ENCODE results near the gene NOPCHAP1.
A peak's percentile ranks its signal among the peaks of the same experiment; 100 is the strongest.
"Not testable (repeated sequence)": the region's sequence is repeated elsewhere in the genome, so short reads cannot be mapped to it uniquely, and the experiment has no call there.

NOPCHAP1 gene

DNA sequence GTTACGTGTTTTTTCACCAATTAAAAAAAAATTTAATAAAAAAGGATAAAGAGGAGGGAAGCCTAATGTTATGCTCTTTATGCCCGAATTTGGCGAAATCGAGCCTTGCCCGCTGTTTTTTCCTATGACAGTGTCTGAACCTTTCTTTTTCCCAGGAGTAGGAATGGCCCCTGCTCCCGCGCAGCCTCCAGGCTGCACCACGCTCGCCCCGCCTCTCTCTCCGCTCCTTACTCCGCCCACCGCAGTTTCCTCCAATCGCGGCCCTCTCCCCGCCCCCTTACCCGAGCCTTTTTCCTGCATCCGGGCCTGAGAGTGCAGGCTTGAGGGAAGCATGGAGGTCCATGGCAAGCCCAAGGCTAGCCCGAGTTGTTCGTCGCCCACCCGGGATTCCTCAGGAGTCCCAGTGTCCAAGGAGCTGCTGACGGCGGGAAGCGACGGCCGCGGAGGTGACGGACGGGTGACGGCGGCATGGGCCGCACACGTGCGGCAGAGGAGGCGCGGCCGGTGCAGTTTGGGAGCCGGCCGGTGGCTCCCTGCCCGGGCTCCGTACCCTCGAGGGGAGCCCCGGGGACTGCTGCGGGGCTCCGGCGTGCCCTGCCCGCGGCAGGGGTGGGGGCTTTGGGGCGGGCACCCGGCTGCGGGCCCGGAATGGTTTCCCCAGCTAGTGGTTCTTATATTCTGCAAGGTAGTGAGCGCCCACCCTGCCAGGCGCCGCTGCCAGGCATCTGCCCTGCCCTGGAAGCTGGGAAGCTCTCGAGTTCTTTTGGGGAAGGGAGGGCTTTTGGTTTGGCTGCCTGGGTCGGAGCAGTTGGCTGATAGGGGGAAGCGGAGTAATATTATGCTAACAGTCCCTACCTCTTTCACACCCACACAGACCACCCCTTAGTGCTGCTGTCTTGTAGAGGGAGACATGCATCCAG is at the start of gene NOPCHAP1:
Gene NOPCHAP1 (plus strand): TSS at position 295 of the 920 bp plus-strand sequence. CDS start 37 bp downstream, at position 332.
- DNase-seq, result peak; percentile 89

DNA sequence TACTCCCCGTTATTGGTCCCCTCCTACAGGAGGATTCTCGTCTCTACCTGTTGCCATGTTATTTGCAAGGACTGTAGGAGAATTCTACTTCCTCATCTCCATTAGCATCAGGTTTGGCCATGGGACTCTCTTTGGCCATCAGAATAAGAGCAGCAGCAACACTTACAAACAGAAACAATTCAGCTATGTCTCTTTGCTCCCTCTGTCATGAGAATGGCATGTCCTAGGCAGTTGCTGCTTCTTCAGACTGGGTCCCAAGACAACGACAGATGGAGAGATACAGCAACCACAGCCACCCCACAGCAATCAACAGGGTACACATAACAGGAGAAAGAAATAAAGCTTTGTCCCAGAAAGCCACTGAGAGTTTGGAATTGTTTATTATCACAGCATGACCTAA is 47.7 kb upstream of the NOPCHAP1 start:
- no peak for DNase-seq

GRCh38 chr12:104939089-104939488 is 47.0 kb upstream of the NOPCHAP1 start:
- no peak for DNase-seq

DNA sequence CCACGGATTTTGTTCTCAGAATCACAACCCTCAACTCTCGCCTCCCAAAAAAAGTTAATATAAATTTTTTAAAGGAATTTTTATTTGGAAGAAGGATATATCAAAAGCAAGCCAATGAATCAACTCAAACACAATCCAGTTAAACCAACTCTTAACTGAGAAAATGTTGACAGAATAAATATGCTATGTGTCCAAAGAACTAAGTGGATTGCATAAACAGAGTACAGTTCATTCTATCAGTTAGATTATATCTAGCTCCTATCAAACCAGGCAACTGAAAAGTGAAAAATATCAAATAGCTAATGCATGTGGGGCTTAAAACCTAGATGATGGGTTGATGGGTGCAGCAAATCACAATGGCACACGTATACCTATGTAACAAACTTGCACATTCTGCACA is 44.7 kb upstream of the NOPCHAP1 start:
- no peak for DNase-seq

- DNase-seq, result no peak
Observed at GRCh38 chr12:104942075-104942474, 44.0 kb upstream of the NOPCHAP1 start.

DNA sequence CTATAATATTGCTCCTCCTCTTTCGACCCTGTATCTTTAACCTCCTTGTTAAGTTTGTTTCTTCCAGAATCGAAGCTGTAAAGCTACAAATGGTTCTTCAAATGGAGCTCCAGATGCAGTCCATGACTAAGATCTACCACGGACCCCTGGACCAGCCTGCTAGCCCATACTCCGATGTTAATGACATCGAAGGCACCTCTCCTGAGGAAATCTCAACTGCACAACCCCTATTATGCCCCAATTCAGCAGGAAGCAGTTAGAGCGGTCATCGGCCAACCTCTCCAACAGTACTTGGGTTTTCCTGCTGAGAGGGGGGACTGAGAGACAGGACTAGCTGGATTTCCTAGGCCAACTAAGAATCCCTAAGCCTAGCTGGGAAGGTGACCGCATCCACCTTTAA is 42.7 kb upstream of the NOPCHAP1 start:
- not testable (repeated sequence) for DNase-seq

DNA sequence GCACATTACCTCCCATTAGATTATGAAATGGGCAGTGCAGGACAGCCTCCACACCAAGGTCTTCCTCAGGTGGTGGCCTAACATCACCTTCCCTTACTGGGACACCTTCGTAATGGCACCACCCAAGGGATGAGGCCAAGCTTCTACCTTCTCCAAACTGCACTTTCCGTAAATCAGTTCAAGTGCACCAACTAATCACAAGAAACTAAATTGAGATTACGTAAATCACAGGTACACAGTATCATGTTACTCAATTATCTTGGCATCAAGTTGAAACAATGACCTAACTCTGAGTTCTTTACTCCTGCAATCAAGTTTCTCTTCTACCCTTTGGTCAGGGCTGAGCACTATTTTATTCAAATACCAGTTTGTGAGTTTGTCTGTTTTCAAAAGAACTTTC is 41.9 kb upstream of the NOPCHAP1 start:
- DNase-seq, result no peak

DNA sequence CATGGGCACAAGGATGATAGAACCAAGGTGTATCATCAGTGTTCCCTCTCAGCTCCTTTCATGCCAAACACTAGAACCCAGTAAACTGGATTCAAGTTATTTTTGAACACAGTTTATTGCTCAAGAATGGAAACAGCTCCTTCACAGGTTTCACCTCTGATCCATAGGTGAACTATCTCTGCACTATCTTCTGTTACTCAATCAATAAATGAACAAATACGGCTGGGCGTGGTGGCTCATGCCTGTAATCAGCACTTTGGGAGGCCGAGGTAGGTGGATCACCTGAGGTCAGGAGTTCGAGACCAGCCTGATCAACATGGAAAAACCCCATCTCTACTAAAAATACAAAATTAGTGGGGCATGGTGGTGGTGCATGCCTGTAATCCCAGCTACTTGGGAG is 37.4 kb upstream of the NOPCHAP1 start:
- not testable (repeated sequence) for DNase-seq

GRCh38 chr12:104951759-104952509 is 34.2 kb upstream of the NOPCHAP1 start:
- DNase-seq, result no peak

- no peak for DNase-seq
Observed at GRCh38 chr12:104952816-104953215, 33.3 kb upstream of the NOPCHAP1 start.

DNA sequence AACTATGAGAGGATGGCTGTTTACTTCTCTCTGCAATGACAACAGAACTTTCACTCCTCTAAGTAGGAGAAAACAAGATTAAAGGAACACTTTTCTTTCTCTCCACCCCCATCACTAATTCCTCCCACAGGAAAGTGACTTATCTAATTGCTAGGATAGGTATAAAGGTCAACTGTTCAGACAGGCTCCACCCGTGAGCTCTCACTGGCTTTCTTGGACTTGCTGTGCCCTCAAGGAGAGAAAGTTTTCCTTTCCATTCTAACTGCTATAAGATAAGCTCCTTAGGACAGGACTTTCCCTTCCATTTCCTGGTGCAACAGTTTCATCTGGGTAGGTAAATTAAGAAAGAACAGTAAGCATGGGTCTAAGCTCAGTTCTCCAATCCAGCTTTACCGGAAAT is 32.8 kb upstream of the NOPCHAP1 start:
- no peak for DNase-seq

DNA sequence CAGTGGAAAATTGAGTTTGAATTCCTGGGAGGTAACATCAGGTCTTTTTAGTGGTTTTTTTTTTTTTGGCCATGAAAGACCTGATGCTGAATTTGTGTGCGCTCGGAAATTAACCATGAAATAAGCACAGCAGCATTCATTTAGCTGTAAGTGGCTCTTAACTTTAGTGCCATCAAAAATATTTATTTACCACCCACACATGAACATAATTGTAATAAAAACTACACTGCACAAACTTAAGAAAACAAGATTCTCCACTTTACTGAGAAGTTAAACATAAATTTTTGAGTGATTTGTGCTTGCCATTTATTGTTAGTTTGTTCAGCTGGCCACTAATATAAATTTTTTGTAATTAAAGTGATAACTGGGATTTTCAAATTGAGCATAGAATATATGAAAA is 30.4 kb upstream of the NOPCHAP1 start:
- DNase-seq, result no peak

GRCh38 chr12:104956870-104957718 is 29.0 kb upstream of the NOPCHAP1 start:
- DNase-seq, result no peak

DNA sequence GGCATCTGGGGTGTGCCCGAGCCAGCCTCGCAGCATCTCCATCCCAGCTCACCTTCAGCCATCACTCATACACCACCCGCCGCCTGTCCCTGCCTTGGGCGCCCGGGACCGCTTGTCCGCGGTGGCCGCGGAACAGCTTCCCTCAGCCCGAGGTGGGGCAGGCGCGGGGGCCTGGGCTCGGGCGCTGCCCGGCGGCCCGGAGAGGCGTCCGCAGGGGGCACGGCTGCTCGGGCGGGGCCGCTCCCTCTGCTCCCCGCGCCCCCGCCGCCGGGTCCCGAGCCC is 28.5 kb upstream of the NOPCHAP1 start:
- peak; percentile 23 for DNase-seq

GRCh38 chr12:104958001-104958804 is 27.9 kb upstream of the NOPCHAP1 start, which contains the start of gene SLC41A2:
Gene SLC41A2 (minus strand): TSS chr12:104958290. CDS start chr12:104928527, 29,763 bp downstream.
- DNase-seq, result peak; percentile 79

- no peak for DNase-seq
Observed at GRCh38 chr12:104958805-104959334, 27.2 kb upstream of the NOPCHAP1 start.

DNA sequence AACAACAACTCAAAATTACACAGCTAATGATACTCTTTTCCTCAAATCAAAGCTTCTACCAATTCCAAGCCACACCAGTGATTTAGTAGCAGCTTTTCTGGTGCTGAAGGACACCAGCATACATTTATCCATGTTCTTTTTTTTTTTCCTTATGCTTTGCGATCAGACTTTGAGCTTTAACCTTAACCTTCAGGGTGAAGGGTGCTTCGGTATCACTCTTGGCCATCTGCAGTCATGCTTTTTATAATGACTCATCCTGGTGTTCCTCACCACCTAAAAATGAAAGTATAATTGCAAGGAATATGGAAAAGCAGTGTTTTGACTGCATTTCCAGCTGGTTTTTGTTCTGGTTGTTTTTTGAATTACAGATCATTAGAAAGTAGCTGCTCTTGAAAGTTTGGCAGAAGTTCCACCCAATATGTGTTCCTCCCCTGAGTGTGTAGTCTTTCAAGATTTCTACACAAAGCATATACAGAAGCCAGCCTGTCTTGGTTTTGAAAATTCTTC is 26.7 kb upstream of the NOPCHAP1 start:
- DNase-seq, result no peak

DNA sequence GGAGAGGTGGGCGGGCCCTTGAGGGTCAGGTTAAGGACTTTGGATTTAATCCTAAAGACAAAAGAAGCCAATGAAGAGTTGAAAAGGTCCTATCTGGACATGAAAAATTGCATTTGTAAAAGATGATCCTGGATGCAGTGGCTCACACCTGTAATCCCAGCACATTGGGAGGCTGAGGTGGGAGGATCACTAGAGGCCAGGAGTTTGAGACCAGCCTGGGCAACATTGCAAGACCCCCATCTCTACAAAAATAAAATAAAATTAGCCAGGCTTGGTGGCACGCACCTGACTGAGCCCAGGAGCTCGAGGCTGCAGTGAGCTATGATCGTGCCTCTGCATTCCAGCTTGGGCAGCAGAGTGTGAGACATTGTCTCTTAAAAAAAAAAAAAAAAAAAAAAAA is 25.7 kb upstream of the NOPCHAP1 start:
- no peak for DNase-seq

DNA sequence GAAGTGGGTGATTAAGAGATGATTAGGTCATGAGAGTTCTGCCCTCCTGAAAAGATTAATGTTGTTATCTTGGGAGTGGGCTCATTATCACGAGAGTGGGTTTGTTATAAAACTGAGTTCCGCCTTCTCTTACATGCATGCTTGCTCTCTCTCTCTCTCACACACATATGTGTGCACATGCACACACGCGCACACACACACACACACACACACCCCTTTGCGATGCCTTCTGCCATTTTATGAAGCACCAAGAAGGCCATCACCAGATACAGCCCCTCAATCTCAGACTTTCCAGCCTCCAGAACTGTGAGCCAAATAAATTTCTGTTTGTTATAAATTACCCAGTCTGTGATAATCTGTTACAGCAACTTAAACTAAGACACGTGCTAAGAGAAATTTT is 22.4 kb upstream of the NOPCHAP1 start:
- no peak for DNase-seq

DNA sequence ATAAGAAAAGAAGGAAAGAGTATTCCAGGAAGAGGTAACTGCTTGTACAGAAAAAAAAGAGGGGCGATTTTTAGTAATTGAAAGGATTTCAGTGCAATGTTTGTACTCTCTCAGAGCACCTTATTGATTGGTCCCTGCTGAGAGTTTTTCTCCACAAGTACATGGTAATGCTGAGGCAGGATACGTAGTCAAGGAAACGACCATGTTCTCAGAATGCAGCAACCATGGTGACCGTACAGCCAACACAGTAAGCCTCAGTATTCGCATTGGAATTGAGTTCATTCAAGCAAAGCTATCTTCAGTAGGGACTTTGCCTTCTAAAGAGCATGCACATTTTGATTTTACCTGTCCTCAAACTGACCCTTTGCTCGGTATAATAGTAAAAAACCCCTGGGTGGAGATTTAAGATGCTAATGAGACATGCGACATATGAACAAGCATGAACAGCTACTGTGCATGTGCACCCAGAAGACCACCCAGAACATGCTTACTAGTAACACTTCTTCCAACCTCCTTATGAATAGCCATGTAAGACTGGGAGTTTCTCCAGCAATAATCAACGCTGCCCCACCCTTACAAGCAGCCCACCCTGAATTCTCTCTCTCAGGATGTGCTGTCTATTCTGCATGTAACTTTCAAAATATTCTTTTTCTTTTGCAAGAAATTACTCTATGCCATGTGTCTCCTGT is 21.8 kb upstream of the NOPCHAP1 start:
- no peak for DNase-seq

- DNase-seq, result no peak
Observed at GRCh38 chr12:104964856-104965205, 21.3 kb upstream of the NOPCHAP1 start.
